H4 (cell line): ENCODE data around the gene FZD7. TPM values are rescaled to one million over a fixed set of nuclear protein-coding genes. Genes with fewer than 3 reads are reported as not detected.

Source experiments
- DNase-seq: peaks from one replicate; pipeline ENCODE4 v3.0.0-alpha.2; 2015; ENCODE audit warnings: low spot score
- total RNA-seq: library from RNA; depleted of rRNA; stranded (reverse); fragments of >200 nt; shearing (Covaris generic); gene quantifications from 2 replicates; pipeline ENCODE4 v1.2.3, GENCODE V29; 2014

The FZD7 gene
- total RNA-seq, 1 experiment from 2014 or later = 25.2 TPM

GRCh38 chr2:202014318-202014717, 19.3 kb upstream of the FZD7 start:
- DNase-seq = no peak

- DNase-seq = no peak
Measured at GRCh38 chr2:202014759-202015211, 18.9 kb upstream of the FZD7 start.

GRCh38 chr2:202015471-202015870, 18.2 kb upstream of the FZD7 start:
- DNase-seq = no peak

GRCh38 chr2:202016579-202017227, 17.0 kb upstream of the FZD7 start:
- no peak for DNase-seq

GRCh38 chr2:202017940-202018339, 15.7 kb upstream of the FZD7 start:
- DNase-seq = no peak

- no peak for DNase-seq
Measured at GRCh38 chr2:202018950-202019349, 14.7 kb upstream of the FZD7 start.

GRCh38 chr2:202019689-202020450, 13.8 kb upstream of the FZD7 start:
- DNase-seq = peak; percentile 19

GRCh38 chr2:202022755-202023154, 10.9 kb upstream of the FZD7 start:
- no peak for DNase-seq

- no peak for DNase-seq
Measured at GRCh38 chr2:202023198-202023903, 10.3 kb upstream of the FZD7 start.

GRCh38 chr2:202023904-202024266, 9.8 kb upstream of the FZD7 start:
- no peak for DNase-seq

GRCh38 chr2:202024871-202025270, 8.8 kb upstream of the FZD7 start:
- no peak for DNase-seq

- DNase-seq = no peak
Measured at GRCh38 chr2:202025816-202026215, 7.8 kb upstream of the FZD7 start.

GRCh38 chr2:202026507-202026906, 7.1 kb upstream of the FZD7 start:
- no peak for DNase-seq

- no peak for DNase-seq
Measured at GRCh38 chr2:202030691-202031090, 3.0 kb upstream of the FZD7 start.

GRCh38 chr2:202031246-202031951, 2.3 kb upstream of the FZD7 start:
- no peak for DNase-seq

- DNase-seq = peak; percentile 21
Measured at GRCh38 chr2:202032846-202033316, 774 bp upstream of the FZD7 start.

GRCh38 chr2:202034249-202035088, 814 bp downstream of the FZD7 start:
- DNase-seq = peak; percentile 12

GRCh38 chr2:202035089-202035940, 1.7 kb downstream of the FZD7 start:
- DNase-seq = no peak

GRCh38 chr2:202035941-202036372, 2.3 kb downstream of the FZD7 start:
- DNase-seq = no peak

GRCh38 chr2:202036601-202037037, 3.0 kb downstream of the FZD7 start:
- DNase-seq = peak; percentile 18
